GM18867 (cell line): Measurements from ENCODE around the gene LPP.

Experiments used
- ATAC-seq: cut with Tn5 transposase; IDR thresholded peaks from one replicate; pipeline ENCODE4 v1.9.1; 2021; ENCODE audit warnings: mild to moderate bottlenecking, moderate library complexity; ENCODE audit not compliant: unreplicated experiment

The LPP gene

DNA sequence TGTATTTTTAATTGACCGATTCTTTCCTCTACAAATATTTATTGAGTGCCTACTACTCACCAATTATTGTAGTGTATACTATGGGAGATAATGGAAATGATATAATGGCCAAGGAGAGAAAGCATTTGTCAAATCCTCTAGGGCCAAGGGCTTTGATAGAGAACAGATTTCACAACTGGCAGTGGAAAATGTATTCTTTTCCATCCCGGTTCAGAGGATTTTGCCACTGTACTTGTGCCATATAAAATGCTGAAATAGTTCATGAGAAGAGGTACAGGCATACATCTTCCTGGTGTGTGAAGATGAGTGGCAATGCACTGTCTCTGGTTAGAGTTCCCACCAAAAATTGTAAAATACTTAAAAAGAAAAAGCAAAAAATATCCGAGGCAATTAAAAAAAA, 566.3 kb downstream of the LPP start:
- no peak for ATAC-seq

DNA sequence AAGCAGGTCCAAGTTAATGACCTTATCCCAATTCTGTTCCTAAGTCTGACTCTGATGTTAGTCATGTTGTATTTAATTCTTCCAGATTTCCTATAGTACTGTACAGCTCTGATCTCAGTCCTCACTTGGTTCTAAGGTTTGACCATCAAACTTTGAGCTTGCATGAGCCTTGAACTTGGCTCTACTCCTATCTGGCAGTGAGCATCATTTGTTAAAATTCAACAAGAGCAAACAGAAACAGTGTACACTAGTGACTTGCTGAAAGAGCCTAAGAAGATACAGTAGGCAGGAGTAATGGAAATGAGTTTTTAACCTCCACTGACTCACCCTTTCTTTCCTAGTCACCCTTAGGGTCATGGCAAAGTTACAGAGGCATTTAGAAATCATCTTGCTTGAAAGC, 566.7 kb downstream of the LPP start:
- no peak for ATAC-seq

GRCh38 chr3:188721312-188721711, 567.4 kb downstream of the LPP start:
- ATAC-seq, result no peak

GRCh38 chr3:188721990-188722389, 568.0 kb downstream of the LPP start:
- ATAC-seq, result no peak

DNA sequence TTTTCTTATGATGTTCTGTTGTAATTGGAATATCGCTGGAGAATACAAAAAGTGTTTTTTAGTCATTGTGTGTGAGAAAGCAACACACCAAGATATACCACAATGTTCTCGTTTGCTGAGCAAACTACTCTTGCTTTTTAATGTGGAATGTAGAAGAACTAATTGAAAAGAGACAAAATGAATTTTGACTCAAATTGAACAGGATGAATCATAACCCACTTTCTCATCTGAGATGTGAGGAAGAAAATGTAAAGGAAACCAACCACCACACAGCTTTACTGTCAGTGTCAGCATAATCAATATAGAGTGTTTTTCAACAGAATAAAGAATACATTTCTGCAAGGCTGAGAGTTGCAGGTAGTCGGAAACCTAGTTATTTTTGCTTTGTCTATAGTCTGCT, 569.0 kb downstream of the LPP start:
- ATAC-seq, result no peak

GRCh38 chr3:188727052-188727451, 573.1 kb downstream of the LPP start:
- no peak for ATAC-seq

DNA sequence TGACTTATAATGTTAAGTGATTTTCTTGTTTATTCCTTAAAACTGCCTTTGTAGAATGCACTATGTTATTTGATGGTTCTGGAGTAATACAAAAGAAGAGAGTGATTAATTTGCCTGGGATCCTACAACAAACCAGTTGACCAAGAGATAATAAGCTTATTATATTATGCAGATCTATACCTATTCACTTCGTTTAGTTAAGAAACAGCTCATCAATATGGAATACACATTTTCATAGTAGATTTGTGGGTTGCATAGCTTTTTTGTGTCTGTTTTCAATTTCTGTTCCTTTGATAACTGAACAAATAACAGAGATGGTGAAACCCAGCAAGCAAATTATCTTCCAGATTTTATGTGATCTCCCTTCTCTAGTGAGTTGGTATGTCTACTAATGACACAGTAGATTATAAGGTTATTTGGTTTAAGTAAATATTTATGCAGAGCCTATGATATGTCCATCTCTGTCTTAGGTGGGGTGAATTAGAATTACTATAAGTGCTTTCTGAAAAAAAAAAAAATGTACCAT, 574.5 kb downstream of the LPP start:
- ATAC-seq, result no peak

GRCh38 chr3:188729422-188729821, 575.5 kb downstream of the LPP start:
- ATAC-seq, result peak; percentile 49

DNA sequence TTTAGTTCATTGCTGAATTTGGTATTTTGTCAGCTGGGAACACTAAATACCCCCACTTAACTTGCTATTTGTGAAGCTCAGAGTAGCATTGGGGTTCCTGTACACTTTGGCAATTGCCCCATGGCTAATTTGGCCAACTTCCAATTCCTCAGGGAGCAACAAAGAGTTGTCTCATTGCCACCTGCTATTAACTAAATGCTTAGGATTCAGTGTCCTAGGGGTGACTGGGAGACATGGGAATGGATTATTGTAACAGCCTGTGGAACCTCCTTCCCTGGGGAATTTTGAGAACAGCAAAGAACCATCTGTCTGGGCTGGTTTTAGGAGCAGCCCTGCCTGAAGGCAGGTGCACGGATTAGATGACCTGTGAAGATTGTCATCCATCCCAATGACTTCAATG, 580.4 kb downstream of the LPP start:
- ATAC-seq, result no peak

DNA sequence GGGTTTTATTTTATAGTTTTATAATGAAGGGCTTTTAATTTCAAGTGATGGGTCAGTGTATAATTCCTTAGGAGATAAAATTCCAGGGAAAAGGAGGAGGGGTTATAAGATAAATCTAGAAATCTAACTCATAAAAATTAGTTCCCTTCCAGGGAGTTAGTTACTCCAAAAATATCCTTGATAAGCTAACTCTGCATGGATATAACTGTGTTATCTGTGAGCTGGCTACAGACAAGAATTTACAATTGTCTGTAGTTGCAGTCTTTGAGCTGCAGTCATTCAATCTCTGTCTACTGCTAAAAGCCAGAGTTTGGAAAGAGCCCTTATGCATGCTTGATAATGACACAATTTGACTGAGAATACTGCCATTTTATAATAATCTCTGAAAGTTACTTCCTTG, 585.6 kb downstream of the LPP start:
- no peak for ATAC-seq

- no peak for ATAC-seq
Observed at GRCh38 chr3:188740010-188740409, 586.1 kb downstream of the LPP start.

DNA sequence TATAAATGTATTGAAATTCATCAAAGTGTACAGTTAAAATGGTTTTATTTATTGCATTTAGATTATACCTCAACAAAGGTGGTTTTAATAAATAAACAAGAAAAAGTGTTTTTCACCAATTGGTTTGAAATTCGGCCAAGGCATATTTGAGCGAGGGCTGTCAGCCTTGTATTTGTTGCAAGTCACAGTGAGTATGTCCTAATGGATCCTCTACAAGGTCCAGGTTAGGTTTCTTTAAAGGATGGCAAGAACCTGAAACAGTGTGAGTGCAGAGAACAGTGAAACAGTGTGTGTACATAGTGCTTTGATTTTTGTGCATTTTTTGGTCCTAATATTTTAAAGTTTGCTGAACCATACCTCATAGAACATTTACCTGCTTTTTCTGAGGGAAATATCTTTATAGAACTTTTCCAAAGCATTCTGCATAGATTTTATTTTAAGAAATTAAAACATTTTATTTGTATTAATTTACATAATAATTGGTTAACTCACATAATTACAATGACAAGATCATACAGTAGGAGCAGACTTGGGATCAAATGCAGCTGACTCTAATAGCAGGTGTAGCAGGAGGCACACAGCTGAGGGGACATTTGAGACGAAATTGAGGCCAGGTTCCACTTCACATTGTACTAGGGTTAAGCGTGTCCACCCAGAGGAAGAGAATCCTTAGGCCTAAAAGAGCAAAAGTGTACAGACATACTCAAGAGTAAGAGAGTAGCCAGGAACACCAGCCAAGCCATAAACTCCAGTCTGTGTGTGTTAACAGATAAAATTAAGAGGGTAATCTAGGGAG, 589.0 kb downstream of the LPP start:
- no peak for ATAC-seq

- ATAC-seq, result no peak
Observed at GRCh38 chr3:188744166-188744565, 590.2 kb downstream of the LPP start.

- no peak for ATAC-seq
Observed at GRCh38 chr3:188745031-188745430, 591.1 kb downstream of the LPP start.

DNA sequence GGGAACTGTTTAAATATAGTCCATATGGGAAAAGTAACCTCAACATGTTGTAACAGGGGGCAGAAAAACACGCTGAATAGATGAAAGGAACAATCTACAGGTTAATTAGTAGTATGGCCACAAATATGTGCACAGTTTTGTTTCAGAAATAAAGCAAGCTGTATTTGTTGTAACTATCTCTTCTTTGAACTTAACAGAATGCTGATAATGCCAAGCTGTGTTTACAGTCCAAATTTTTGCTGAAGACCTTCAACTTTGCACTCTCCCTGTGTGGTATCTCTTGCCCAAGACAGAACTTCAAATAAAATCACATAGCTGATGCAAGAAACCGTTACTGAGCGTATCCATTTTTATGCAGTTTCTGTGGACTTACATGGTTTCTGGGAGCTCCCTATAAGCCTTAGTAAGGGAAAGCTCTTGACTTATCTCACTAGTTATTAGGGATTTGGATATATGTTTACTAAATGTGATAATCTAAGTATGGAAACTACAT, 592.4 kb downstream of the LPP start:
- ATAC-seq, result no peak

DNA sequence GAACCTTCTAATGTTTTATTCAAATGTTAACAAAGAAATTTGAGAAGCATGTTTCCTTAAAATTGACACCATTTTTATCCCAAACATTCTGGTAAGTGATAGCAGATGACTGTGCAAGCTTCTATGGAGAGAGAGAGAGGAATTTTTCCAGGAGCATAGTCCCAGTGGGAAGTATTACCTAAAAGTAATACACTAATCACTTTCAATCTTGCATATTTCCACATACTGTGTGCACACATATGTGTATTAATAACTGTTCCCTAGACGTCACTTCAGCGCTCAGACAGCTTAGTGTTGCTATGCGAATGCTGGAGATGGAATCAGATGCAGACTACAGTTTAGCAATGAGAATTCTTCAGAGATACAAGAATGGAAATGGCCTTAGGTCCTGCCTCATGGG, 593.5 kb downstream of the LPP start:
- no peak for ATAC-seq

DNA sequence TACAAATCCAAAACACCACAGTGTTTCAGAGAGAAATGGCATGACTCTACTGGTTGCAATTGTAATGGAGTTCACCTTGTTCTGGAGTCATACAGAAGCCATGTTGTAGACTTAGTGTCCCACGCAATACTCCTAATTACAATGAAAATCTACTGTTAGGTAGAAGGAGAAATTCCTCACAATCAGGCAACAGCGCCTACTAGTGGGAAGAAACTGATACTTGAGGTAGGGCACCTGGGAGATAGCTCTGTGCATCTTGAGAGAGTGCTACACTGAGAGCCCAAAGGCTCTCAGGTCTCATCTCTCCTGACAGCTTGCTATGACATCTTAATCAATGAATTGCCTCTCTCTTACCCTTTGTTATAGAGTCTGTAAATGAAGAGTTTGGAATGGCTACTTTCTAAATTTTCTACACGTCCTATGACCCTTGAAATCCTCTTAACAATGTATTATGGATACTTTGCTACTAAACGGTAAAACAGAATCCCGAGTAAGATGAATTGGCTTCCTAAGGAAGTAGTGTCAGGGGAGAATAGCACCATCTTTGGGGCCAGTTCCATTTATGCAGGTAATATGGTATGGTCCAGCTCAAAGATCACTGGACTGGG, 595.2 kb downstream of the LPP start:
- peak; percentile 59 for ATAC-seq

DNA sequence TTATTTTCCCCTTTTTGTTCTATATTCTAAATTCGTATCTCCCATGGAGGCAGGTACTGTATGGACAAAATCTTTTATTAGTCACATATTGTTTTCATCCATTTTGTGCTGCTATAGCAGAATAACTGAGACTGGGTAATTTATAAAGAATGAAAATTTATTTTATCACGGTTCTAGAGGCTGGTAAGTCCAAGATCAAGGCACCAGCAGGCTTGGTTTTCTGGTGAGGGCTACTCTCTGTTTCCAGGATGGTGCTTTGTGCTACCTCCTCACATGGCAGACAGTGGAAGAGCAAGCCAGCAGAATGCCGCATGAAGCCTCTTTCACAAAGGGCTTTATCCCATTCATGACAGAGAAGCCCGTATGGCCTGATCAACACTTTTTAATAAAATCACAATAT, 595.9 kb downstream of the LPP start:
- no peak for ATAC-seq

GRCh38 chr3:188750617-188751016, 596.7 kb downstream of the LPP start:
- ATAC-seq, result no peak

- peak; percentile 31 for ATAC-seq
Observed at GRCh38 chr3:188752850-188753249, 598.9 kb downstream of the LPP start.

DNA sequence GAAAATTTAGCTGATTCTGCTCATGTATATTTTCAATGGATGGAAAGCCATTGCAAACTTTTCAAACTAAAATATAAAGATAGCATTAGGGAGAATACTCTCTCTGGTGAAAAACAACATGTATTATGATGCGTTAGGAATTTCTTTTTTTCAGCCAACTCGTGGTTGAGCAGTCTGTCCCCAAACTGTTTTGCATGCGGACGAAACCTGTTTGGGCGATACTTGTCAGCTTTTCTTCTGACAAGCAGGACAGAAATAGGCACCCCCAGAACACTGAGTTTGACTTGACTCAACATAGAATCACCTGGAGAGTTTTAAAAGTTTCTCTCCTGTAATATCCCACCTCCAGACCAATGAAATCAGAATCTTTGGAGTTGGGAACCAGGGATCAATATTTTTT, 600.3 kb downstream of the LPP start:
- ATAC-seq, result no peak

DNA sequence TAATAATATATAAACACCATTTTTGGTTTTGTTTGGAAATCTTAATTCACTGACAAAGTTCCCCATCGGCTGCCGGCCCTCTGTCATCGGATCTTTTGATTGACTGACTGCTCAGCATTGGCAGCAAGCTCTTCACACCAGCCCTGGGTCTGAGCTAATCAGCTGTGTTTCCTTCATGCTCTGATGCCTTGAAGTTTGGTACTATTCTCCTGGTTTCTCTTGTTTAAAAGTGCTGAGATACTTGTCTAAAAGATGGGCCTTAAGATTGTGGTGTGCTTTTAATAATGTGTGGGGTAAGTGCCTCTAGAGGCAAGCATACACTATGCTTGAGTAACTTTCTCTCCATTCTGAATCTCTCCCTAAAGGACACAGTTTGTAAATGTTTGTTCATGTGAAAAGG, 602.3 kb downstream of the LPP start:
- no peak for ATAC-seq
